A549 (cell line): ENCODE measurements around the gene TSPEAR. TPM values are rescaled to one million over a fixed set of nuclear protein-coding genes. Genes with fewer than 3 reads are reported as not detected.
"Not testable (repeated sequence)": the region's sequence is repeated elsewhere in the genome, so short reads cannot be mapped to it uniquely, and the experiment has no call there.

Experiments used
- ATAC-seq, 2 experiments: fragments of 200-7000 bp in 1 of 2; fragments of >200 bp in 1 of 2; cut with Nextera tagmentation in 1 of 2; cut with Tn5 transposase in 1 of 2; 3 replicates each; pipeline versions ENCODE4 v1.8.0 to v1.9.1; 2018 to 2020; ENCODE audit warnings: mild to moderate bottlenecking in 1 of 2, moderate library complexity in 1 of 2
- CTCF ChIA-PET: fragments of 300-600 bp; sonication (Branson Sonifier 250); formaldehyde crosslinking; extraction: SDS; loops from one replicate; lab custom pipeline; 2021; ENCODE audit warnings: antibody characterized with exemption, inconsistent platforms; lab: Yijun Ruan, JAX
- POLR2A ChIA-PET: fragments of 350-600 bp; formaldehyde crosslinking; extraction: SDS; loops from one replicate; lab custom pipeline; 2021; ENCODE audit warnings: antibody characterized with exemption, inconsistent platforms; lab: Yijun Ruan, JAX
- DNase-seq, 2 experiments: peaks; one replicate each; pipeline versions ENCODE4 v3.0.0 to v3.0.0-alpha.2; 2011 to 2016; ENCODE audit warnings: low read depth in 1 of 2, low spot score in 1 of 2
- FAIRE-seq: peaks from 2 replicates; lab custom pipeline; 2011; peaks lifted over from hg19 to GRCh38; lab: Jason Lieb, UNC
- H3K27ac ChIP-seq, 2 experiments: fragments of >200 bp; sonication (Bioruptor Twin); formaldehyde crosslinking; 3 replicates each; pipeline ENCODE4 v1.5.1; 2016 to 2017
- H3K4me1 ChIP-seq: fragments of >200 bp; sonication (Bioruptor Twin); formaldehyde crosslinking; 3 replicates; pipeline ENCODE4 v1.6.1; 2016
- H3K4me2 ChIP-seq: fragments of >200 bp; sonication (Bioruptor Twin); formaldehyde crosslinking; 3 replicates; pipeline ENCODE4 v1.6.1; 2016
- H3K4me3 ChIP-seq: fragments of >200 bp; sonication (Bioruptor Twin); formaldehyde crosslinking; 3 replicates; pipeline ENCODE4 v1.5.1; 2016
- H3K9me3 ChIP-seq: fragments of >200 bp; sonication (Bioruptor Twin); formaldehyde crosslinking; 3 replicates; pipeline ENCODE4 v1.6.1; 2016
- BCL3 ChIP-seq: fragments of >200 bp; sonication (Bioruptor Twin); formaldehyde crosslinking; IDR thresholded peaks from 3 replicates; pipeline ENCODE4 v1.6.1; 2016
- CBX2 ChIP-seq: fragments of 200-600 bp; sonication (generic); IDR thresholded peaks from 2 replicates; pipeline ENCODE4 v1.6.1; 2016; ENCODE audit warnings: low read depth, mild to moderate bottlenecking, borderline replicate concordance
- CHD2 ChIP-seq: fragments of 150-350 bp; IDR thresholded peaks from 2 replicates; pipeline ENCODE4 v1.6.1; 2014; ENCODE audit warnings: low read length; ENCODE audit not compliant: partially characterized antibody
- CHD4 ChIP-seq: fragments of 200-600 bp; sonication (generic); IDR thresholded peaks from 2 replicates; pipeline ENCODE4 v1.6.1; 2016; ENCODE audit warnings: antibody characterized with exemption, mild to moderate bottlenecking, borderline replicate concordance
- EHF ChIP-seq: fragments of 250-450 bp; sonication (Bioruptor Pico); IDR thresholded peaks from 2 replicates; pipeline ENCODE4 v1.5.0; 2020; ENCODE audit warnings: mild to moderate bottlenecking
- EHMT2 ChIP-seq: fragments of 200-600 bp; sonication (generic); IDR thresholded peaks from 2 replicates; pipeline ENCODE4 v1.6.1; 2016; ENCODE audit warnings: antibody characterized with exemption, low read depth, mild to moderate bottlenecking, moderate library complexity
- FOSB ChIP-seq: fragments of 250-450 bp; sonication (Bioruptor Pico); IDR thresholded peaks from 2 replicates; pipeline ENCODE4 v1.5.0; 2020; ENCODE audit warnings: mild to moderate bottlenecking, moderate library complexity
- HEYL ChIP-seq: fragments of 250-450 bp; sonication (Bioruptor Pico); IDR thresholded peaks from 2 replicates; pipeline ENCODE4 v1.8.0; 2021; ENCODE audit warnings: mild to moderate bottlenecking, moderate library complexity
- HOXA7 ChIP-seq: fragments of 250-450 bp; sonication (Bioruptor Pico); IDR thresholded peaks from 2 replicates; pipeline ENCODE4 v1.5.0; 2020; ENCODE audit warnings: mild to moderate bottlenecking, moderate library complexity
- JUN ChIP-seq, 2 experiments: fragments of >200 bp; sonication (Bioruptor Twin); formaldehyde crosslinking; IDR thresholded peaks; 2 replicates in 1 of 2; 3 replicates in 1 of 2; pipeline ENCODE4 v1.6.1; 2016 to 2017
- JUNB ChIP-seq: fragments of >200 bp; sonication (Bioruptor Twin); formaldehyde crosslinking; IDR thresholded peaks from 2 replicates; pipeline ENCODE4 v1.6.1; 2016
- MAZ ChIP-seq: fragments of 150-350 bp; IDR thresholded peaks from 2 replicates; pipeline ENCODE4 v1.6.1; 2014; ENCODE audit warnings: antibody characterized with exemption, low read depth, low read length, borderline replicate concordance
- RAD21 ChIP-seq, 2 experiments: fragments of >200 bp in 1 of 2; sonication (Bioruptor Twin) in 1 of 2; formaldehyde crosslinking in 1 of 2; IDR thresholded peaks in 1 of 2; conservative IDR thresholded peaks in 1 of 2; 2 replicates in 1 of 2; 3 replicates in 1 of 2; pipeline ENCODE4 v1.6.1; 2012 to 2018; ENCODE audit warnings: inconsistent platforms in 1 of 2
- SREBF2 ChIP-seq: fragments of 450-650 bp; IDR thresholded peaks from 2 replicates; pipeline ENCODE4 v1.6.1; 2014; ENCODE audit warnings: mild to moderate bottlenecking, moderate library complexity
- USF2 ChIP-seq: fragments of 450-650 bp; IDR thresholded peaks from 2 replicates; pipeline ENCODE4 v1.6.1; 2014; ENCODE audit warnings: antibody characterized with exemption
- WGBS: methylation state at CpG from one replicate; pipeline ENCODE4 v1.1.6; 2017; ENCODE audit errors: missing lambda C conversion rate; 5-methylcytosine and 5-hydroxymethylcytosine counted together
- polyA plus RNA-seq, 4 experiments: library from polyadenylated mRNA; depleted of rRNA in 3 of 4; stranded (reverse); fragments of >200 nt; fragmentation: RNase III in 1 of 4; extraction: RNeasy Plus Mini Kit Qiagen cat#74134 plus additional on column Dnase treatment in 1 of 4; gene quantifications; 2 replicates in 3 of 4; 3 replicates in 1 of 4; pipeline ENCODE4 v1.2.3, GENCODE V29; 2011 to 2017
- TF ChIP-seq, protein P1 (sequence below): fragments of 200-600 bp; sonication (generic); IDR thresholded peaks from 2 replicates; pipeline ENCODE4 v1.6.1; 2016; ENCODE audit warnings: antibody characterized with exemption, mild to moderate bottlenecking, moderate library complexity
- TF ChIP-seq, protein P2 (sequence below): fragments of 250-450 bp; sonication (Bioruptor Pico); IDR thresholded peaks from 2 replicates; pipeline ENCODE4 v1.5.0; 2020; ENCODE audit warnings: low read depth, mild to moderate bottlenecking, moderate library complexity

The TSPEAR gene
- polyA plus RNA-seq, 2 of the 4 experiments (the other 2 are of a cell fraction) = not detected

DNA sequence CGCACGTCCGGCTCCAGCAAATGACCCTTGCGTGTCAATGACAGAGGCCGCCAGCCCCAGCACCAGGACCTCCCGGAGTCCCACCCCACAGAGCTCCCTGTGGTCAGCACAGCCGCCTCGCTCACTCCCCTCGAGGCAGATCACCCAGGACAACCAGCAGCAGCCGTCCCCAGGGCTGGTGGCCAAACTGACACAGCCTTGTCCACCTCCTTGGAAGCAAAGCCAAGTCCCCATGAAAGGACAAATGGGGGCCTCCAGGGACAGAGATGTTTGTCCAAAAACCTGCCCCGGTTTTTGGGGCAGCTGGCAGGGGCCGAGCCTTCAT lies 72.1 kb downstream of the TSPEAR start:
- ATAC-seq = no peak
- ChIA-PET POLR2A (no interaction called here), CTCF (interaction anchor here (0.6 kb wide), 2 partner anchors 24 to 130 kb away, joined by 3 to 5 read pairs; no protein-coding TSS in a partner anchor)
- no peak for FAIRE-seq
- Histone ChIP-seq H3K4me1 (no peaks in the 10 kb centered on the region), H3K27ac (no peak overlapping the region), H3K4me3 (no peak overlapping the region), H3K4me2 (no peak overlapping the region)
- WGBS = no CpG with 5 or more reads among the region's 12 CpGs
- no peak for DNase-seq
- no peak for TF ChIP-seq CHD4
- TF ChIP-seq RAD21 (conservative IDR thresholded peaks at IDR 0.05 in 1 of 2, IDR thresholded peaks at IDR 0.05 in 1 of 2) = no peak
- TF ChIP-seq BCL3 = no peak
- TF ChIP-seq, all 56 proteins: peak for 0
- H3K9me3 ChIP-seq = peaks cover 8% of the 10 kb centered on the region; the same call in 2 of the 3 replicates

- WGBS = 28% methylated on average over 2 of the region's 21 CpGs
- H3K4me3 ChIP-seq, POLR2A ChIA-PET, DNase-seq, H3K4me2 ChIP-seq, H3K27ac ChIP-seq, H3K9me3 ChIP-seq, H3K4me1 ChIP-seq, ATAC-seq, FAIRE-seq: not testable (repeated sequence)
- CTCF ChIA-PET = interaction anchor here (0.6 kb wide), 1 partner anchor 24 kb away, joined by 5 read pairs; no protein-coding TSS in a partner anchor
Measured at GRCh38 chr21:44638506-44639330, 72.7 kb downstream of the TSPEAR start.

- H3K9me3 ChIP-seq, POLR2A ChIA-PET, H3K4me1 ChIP-seq, DNase-seq, H3K4me2 ChIP-seq, CTCF ChIA-PET, H3K4me3 ChIP-seq, FAIRE-seq, H3K27ac ChIP-seq: not testable (repeated sequence)
- WGBS = 73% methylated on average over 3 of the region's 12 CpGs
- 0 out of 6 replicates have a peak, but pooled peaks of 1 of the 2 experiments have one; percentile 13 for ATAC-seq
Measured at GRCh38 chr21:44637851-44638348, 73.5 kb downstream of the TSPEAR start.

GRCh38 chr21:44637018-44637850 lies 74.1 kb downstream of the TSPEAR start, which contains the start of gene KRTAP10-10:
KRTAP10-10 (plus strand) TSS chr21:44637356; CDS start chr21:44637418, 62 bp downstream.
- 52% methylated on average over 11 of the region's 21 CpGs for WGBS
- no peak for FAIRE-seq
- TF ChIP-seq SREBF2 (no peak), CBX2 (no peak), EHMT2 (no peak), FOSB (CRISPR knock-in tag) (no peak), BCL3 (no peak), MAZ (no peak), CHD2 (no peak), HEYL (CRISPR knock-in tag) (no peak), HOXA7 (no peak), USF2 (no peak), JUN (IDR thresholded peaks at IDR 0.05) (no peak), EHF (CRISPR knock-in tag) (no peak), CHD4 (no peak), JUNB (no peak)
- TF ChIP-seq, protein P1, sequence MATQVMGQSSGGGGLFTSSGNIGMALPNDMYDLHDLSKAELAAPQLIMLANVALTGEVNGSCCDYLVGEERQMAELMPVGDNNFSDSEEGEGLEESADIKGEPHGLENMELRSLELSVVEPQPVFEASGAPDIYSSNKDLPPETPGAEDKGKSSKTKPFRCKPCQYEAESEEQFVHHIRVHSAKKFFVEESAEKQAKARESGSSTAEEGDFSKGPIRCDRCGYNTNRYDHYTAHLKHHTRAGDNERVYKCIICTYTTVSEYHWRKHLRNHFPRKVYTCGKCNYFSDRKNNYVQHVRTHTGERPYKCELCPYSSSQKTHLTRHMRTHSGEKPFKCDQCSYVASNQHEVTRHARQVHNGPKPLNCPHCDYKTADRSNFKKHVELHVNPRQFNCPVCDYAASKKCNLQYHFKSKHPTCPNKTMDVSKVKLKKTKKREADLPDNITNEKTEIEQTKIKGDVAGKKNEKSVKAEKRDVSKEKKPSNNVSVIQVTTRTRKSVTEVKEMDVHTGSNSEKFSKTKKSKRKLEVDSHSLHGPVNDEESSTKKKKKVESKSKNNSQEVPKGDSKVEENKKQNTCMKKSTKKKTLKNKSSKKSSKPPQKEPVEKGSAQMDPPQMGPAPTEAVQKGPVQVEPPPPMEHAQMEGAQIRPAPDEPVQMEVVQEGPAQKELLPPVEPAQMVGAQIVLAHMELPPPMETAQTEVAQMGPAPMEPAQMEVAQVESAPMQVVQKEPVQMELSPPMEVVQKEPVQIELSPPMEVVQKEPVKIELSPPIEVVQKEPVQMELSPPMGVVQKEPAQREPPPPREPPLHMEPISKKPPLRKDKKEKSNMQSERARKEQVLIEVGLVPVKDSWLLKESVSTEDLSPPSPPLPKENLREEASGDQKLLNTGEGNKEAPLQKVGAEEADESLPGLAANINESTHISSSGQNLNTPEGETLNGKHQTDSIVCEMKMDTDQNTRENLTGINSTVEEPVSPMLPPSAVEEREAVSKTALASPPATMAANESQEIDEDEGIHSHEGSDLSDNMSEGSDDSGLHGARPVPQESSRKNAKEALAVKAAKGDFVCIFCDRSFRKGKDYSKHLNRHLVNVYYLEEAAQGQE = no peak
- TF ChIP-seq, protein P2, sequence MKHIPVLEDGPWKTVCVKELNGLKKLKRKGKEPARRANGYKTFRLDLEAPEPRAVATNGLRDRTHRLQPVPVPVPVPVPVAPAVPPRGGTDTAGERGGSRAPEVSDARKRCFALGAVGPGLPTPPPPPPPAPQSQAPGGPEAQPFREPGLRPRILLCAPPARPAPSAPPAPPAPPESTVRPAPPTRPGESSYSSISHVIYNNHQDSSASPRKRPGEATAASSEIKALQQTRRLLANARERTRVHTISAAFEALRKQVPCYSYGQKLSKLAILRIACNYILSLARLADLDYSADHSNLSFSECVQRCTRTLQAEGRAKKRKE (CRISPR knock-in tag) = no peak

More at GRCh38 chr21:44637018-44637850, 74.1 kb downstream of the TSPEAR start, which contains the start of gene KRTAP10-10:
- H3K9me3 ChIP-seq = peaks cover 3% of the 10 kb centered on the region; the same call in 2 of the 3 replicates
- H3K4me2 ChIP-seq = no peak within 1 kb of the TSS
- POLR2A ChIA-PET = no interaction called here
- DNase-seq (no peak), ATAC-seq (no peak; a peak in 1 of 6 replicates)
- H3K4me1 ChIP-seq = no peaks in the 10 kb centered on the region
- H3K27ac ChIP-seq = no peak within 1 kb of the TSS
- CTCF ChIA-PET = interaction anchor here (1.2 kb wide), 1 partner anchor 16 kb away, joined by 3 read pairs; no protein-coding TSS in a partner anchor
- no peak within 1 kb of the TSS for H3K4me3 ChIP-seq
